HG02571 (cell line): ENCODE data around the gene BMP2K.

Source experiments
- ATAC-seq: cut with Tn5 transposase; IDR thresholded peaks from one replicate; pipeline ENCODE4 v1.9.1; 2021; ENCODE audit warnings: mild to moderate bottlenecking, moderate library complexity; ENCODE audit not compliant: unreplicated experiment

Gene BMP2K

DNA sequence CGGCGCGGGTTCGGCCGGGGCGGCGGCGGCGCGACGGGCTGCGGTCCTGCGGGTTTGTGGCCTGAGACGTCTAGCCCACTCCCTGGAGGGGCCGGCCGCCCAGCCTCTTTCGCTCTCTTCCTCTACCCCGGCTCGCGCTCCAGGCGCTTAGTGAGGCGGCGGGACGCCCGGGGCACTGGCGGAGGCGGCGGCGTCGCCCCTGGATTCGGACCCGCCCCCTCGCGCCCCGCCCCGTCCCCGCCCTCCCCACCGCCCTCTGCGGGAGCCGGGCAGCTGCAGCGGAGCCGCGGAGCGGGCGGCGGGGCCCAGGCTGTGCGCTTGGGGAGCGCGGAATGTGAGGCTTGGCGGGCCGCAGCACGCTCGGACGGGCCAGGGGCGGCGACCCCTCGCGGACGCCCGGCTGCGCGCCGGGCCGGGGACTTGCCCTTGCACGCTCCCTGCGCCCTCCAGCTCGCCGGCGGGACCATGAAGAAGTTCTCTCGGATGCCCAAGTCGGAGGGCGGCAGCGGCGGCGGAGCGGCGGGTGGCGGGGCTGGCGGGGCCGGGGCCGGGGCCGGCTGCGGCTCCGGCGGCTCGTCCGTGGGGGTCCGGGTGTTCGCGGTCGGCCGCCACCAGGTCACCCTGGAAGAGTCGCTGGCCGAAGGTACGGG, at the start of gene BMP2K:
Gene BMP2K (plus strand): TSS at position 272 of the 650 bp plus-strand sequence. CDS start 194 bp downstream, at position 466.
- ATAC-seq = peak; percentile 74

DNA sequence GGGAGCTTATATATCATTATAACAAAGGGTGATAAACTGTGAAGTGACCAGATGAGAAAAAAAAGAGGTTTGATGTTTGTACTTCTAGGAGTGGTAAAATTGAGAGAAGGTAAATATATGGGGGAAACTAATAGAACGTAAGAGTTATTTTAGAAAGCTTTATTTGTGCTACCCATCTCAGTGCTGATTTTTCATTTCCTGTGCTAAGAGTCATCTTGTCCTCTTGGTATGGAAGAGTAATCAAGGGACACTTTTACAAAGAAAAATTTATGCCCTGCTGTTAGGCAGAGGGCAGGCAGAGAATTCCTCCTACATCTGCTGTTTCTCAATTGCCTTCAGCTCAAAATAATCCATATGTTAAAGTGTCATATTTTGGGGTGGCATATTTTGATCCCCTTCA, 49.6 kb upstream of the BMP2K start:
- ATAC-seq = no peak

DNA sequence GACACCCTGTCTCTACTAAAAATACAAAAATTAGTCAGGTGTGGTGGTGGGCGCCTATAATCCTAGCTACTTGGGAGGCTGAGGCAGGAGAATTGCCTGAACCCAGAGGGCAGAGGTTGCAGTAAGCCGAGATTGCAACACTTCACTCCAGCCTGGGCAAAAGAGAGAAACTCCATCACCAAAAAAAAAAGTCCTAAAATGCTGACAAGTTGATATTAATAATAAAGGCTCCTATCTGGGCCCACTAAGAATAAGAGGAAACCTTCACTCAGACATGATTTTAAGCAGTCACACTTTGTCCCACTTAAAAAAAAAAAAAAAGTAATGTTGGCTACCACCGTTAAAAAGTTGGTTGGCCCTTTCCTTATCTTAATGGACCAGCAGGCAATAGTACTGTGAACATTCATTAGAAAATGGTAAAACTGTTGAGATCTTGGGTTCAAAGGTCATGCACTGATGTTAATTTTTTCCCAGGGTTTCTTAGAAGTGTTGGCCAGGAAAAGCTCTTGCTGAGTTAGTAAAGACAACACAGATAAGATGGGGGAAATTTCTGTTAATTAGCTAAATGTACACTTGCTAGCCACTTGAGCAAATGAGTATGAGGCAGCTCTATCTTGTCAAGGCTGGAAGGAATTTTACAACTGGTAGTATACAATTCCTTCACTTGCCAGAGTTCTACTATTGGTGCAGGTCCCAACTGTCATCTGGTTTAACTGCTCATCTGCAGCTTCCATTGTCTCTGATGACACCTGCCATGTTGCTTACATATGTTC, 43.6 kb upstream of the BMP2K start:
- no peak for ATAC-seq

DNA sequence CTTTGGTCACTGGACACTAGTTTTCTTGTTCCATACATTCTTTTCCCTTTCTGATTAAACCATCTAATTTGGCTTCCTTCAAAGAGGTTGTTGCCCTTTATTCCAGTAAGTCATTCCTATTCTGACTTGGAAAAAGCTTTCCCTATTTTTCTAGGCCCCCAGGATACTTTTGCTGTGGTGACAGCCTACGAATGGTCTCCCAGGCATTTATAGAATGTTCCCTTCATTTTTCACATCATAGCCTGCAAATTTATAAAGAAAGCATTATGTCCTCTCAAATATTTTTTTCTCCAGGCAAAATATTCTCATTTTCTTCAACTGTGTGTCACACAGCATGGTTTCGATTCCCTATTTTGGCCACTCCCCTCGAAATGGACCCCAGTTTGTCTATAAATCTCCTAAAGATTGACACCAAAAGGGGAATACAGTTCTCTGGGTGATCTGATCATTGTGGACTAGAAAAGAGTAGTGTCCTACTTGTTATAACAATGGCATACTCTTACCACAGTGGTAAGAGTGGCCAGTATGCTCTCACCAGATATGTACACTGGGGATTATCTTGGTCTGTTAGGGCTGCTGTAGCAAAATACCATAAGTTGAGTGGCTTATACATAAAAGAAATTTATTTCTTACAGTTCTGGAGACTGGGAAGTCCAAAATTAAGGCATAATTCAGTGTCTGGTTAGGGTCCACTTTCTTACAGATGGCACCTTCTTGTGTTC, 41.5 kb upstream of the BMP2K start:
- no peak for ATAC-seq

DNA sequence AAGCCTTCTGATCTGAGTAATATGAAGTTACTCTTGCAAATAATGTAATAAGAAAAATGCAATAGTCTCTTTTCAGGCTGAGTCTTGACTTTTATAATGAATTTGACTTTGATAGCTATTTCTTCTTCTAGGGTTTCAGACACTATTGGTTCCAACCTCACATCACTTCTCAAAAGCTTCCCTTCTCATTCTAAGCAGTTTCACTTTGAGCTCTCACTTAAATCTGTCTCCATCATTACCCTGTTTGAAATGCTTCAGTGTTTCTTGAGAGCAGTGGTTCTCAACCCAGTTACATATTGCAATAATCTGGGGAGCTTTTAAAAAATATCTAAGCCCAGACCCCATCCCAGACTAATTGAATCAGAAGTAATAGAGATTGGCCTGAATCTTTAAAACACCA, 40.5 kb upstream of the BMP2K start:
- no peak for ATAC-seq

DNA sequence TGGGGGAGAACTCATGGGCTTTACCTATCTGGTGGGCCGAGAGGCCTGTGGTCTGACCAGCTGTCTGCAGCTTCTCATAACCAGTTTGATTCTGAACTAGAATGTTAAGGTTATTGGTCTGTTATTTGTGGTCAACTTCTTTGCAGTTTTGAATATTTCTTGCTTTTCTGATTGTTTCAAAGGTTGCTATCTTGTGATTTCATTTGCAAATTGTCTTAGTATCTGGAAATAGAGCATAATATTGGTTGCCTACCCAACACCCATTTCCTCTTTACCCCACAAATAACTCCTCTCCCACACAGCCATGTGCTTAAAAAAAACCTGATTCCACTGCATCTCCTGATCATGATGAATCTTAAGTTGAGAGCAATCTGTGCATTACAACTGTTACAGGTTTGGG, 39.1 kb upstream of the BMP2K start:
- no peak for ATAC-seq

DNA sequence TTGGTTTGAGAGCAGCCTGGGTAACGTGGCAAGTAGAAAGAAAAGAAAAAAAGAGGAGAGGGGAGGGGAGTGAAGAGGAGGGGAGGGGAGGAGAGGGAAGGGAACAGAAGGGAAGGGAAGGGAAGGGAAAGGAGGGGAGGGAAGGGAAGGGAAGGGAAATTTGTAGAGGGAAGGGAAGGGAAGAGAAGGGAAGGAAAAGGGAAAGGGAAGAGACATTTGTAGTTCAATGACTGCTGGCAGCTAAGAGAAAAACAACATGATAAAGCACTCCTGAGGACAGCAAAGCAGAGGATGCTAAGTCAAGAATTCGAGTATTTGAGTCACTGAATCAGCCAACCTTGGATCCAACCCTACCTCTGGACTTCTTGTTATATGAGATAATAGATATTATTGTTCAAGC, 38.2 kb upstream of the BMP2K start:
- no peak for ATAC-seq

DNA sequence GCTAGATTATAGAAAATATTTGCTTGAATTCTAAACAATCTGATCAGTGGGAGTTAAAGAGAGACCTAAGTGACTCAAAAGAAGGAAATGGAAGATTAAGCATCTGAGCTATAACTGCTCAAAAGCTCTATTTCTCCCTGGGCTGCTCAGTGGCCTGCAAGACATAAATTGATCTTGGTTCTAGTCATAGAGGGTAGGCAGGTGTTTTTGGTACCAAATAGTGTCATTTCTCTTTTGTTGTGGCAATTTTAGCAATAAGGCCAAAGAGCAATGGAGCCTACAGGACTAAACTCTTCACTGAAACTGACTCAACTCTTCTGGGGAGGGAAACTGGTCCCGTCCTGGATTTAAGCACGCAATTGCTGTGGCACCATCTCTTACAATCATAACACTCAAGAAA, 33.9 kb upstream of the BMP2K start:
- ATAC-seq = no peak

DNA sequence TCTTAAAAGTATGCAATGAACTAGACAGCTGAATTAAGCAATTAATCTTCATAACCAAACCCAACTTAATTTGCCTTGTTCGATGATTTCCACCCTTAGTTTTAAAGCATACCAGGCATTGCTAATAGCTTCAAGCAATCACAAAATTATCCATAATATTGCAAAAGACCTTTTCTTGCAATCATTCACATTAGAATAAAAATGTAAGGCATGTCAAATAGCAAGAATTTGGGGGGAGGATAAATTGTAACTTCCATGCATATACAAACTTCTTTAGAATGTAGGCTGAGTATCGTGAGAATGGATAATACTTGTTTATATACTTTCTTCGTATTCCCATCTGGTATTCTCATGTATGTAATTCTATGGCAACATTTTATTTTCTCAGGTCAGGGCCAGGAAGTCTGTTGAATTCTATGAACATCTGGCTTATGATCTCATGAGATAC, 28.7 kb upstream of the BMP2K start:
- no peak for ATAC-seq

DNA sequence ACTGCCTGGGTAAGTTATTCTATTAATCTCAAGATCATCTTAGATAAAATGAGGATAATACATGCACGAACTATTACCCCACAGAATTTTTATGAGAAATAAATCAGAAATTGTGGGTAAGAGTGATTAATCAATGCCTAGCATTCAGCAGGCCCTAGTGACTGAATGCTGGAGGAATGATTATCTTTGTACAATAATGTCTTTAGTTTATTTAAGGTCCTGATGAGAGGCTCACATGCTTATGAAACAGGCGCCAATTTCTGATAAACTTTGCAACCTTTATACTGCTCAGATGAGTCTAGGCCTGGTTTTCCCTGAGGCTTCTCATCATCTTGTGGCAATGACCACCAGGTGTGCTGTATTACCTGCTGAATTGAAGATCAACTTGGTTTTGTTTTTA, 27.8 kb upstream of the BMP2K start:
- no peak for ATAC-seq

DNA sequence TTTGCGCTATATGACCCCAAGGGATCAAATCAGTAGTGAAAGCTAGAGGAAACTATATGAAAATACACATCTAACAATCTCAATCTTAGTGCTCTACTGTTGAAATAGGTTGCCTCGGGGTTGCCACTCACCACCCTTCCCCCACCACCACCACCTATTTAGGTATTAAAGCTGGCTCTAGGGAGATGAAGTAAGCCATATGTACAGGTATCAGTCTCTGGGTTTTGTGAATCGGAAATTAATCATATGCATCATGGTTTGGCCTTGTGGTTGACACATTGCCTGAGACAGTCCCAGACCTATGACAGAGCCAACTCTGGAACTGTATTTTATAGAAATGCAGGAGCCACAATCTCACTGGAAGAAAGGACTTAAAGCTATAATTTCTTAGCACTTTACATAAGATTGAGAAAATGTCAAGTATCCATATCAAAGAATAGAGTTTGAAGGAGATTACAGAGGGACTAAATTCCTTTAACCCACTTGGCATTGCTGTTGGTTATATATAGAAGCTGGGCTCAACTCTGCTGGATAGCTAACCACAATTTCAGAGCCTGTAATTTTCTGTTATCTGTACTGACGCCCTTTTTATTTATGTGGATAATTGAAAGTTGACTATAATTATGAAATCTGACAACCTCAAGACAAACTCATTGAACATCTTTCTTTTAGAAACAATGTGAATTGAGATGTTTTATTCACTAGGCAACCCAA, 26.7 kb upstream of the BMP2K start:
- ATAC-seq = no peak

DNA sequence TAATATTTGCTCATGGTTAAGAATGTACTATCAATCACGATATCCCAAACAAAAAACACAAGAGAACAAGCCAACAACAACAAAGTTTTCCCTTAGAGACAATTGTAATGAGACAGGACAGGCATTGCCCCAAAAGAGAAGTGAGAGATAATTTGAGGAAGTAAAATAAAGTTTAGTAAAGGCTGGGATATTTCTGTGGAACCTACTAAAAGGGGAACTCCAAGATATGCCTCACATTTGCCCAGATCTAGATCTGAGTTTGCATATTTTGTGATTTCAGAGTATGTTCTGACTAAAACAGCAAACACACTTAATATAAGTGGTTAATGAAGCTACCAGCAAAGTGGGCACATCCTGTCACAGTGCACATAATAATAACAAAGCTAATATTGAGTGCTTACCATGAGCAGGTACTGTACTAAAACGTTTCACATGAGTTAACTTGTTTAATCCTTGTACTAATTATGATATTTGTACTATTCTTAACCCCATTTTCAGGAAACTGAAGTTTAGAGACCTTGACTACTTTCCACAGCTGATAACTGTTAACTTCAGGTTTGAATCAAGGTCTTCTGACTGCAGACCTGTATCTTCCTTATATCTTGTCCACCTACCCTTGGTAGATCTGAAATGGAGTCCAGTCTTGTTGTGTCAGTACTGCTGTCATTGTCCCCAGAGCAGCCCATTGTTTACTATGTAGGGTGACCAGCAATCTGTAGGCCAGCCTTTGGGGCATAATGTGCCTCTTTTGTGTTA, 26.0 kb upstream of the BMP2K start:
- ATAC-seq = peak; percentile 91

DNA sequence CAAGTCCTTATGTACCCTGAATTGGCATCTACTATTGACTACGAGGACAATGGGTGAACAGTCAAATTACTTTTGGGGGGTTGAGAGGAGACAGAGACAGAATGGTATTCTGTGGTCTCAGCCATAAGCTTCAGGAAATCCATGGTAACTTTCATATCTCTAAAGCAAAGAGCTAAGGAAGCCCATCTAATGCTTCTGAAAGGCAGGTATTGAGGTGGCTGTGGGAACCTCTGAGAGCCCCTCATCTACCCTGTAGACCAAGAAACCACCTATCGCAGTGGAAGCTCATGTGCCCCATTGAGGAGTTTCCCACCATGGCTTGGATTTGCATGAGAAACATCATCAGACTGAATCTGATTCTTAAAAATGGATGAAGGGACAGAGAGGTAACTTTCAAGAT, 23.1 kb upstream of the BMP2K start:
- ATAC-seq = no peak

DNA sequence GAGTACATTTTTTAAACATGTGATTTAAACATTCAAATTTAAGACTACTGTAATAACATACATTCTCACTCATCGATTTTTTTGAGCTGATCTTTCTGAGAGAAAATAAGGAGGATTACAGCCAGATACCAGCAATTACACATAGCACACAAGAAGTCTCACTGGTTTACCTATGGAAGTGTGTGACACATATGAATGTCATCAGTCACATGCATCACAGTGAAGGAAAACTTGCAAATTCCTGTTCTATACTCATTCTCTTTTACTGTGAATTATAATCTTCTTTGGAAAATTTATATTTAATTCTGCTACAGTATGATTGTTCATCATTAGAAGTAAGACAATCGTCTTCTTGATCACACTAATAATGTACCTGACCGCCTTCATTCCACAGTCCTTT, 21.3 kb upstream of the BMP2K start:
- no peak for ATAC-seq

DNA sequence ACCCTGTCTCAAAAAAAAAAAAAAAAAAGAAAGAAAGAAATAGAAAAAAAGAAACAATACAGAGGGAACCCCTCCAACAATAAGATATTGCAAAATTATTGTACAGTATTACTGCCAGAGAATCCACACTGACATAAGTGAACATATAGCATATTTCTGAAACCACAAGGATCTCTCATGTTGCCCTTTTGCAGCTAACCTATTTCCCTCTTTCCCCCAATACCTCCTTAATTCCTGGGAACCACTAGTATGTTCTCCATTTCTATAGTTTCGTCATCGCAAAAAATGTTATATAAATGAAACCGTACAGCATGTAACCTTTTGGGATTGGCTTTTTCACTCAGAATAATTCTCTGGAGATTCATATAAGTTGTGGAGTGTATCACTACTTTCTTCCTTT, 20.0 kb upstream of the BMP2K start:
- no peak for ATAC-seq

DNA sequence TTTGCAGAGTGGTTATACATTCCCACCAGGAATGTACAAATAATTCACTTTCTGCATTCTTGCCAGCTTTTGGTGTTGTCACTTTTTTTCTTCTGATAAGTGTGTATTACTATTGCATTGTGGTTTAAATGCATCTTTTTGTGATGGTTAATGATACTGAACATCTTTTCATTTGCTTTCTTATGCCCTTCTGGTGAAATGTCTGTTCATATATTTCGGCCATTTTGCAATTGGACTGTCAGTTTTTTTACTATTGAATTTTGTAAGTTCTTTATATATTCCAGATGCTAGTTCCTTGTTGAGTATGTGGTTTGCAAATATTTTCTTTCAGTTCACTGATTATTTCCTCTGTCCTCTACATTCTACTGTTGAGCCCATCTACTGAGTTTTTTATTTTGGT, 19.4 kb upstream of the BMP2K start:
- ATAC-seq = no peak

DNA sequence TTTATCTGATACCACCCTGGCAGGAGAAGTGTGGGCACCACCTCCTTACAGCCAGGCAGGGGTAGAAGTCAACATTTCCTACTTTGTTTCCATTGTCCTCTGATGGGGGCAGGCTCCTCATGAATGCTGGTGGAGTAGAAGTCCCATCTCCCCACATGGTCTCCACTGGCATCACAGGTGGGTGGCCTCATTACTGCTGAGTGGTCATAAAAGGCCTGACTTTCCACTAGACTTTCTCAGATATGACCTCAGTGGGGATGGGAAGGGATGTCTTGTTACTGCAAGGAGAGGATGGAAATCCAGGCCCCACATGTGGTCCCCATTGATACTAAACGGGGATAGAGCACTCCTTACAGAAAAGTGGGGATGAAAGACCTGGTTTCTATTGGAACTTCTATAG, 18.6 kb upstream of the BMP2K start:
- ATAC-seq = no peak

DNA sequence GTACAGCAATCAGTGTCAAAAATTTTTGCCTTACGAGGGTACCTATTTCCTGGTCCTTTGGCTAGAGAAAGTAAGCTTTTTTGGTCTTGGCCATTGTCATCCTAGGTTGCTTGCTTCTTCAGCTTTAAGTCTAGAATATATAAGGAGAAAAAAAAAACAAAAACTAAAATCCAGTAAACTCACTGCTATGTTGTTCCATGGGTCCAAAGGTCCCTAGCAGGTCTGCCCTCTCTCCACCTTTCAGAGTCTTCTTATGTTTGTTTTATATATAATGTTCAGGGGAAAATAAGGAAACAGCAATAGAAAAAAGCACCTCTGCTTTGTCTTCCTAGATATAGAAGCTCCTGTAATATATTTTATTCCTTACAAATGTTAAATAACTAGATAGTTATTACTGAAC, 18.1 kb upstream of the BMP2K start:
- no peak for ATAC-seq

DNA sequence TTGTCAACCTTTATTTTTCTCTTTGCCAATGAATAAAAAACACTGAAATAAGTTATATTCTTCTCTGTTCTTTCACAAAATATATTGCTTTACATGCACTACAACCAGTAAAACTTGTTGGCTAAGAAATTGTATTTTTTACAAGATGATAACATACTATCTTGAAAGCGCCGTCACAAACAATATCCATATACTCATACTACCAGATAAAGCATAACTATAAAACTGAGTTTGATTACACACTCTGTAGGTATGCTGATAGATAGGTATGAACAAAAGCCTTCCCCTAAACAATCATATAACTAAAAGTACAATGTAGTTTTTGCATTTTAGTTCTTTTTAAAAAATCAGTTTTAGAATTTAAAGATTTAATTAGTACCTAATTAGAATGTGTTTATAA, 13.6 kb upstream of the BMP2K start:
- ATAC-seq = no peak

DNA sequence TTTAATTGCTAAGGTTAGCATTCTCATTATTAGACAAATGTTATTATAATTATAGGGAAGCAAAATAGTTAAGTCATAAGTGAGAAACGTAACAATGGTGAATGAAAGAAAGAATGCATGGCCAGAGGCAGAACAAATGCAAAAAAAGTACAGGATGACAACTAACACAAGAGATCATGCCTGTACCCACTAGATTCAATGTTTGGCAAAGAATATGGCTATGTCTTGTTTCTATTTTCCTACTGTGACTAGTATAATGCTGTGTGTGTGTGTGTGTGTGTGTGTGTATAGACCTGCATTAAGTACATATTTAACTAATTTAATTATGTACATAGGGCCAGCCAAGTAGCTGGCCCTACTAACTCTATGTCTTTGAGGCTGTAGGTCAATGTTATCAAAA, 12.9 kb upstream of the BMP2K start:
- no peak for ATAC-seq
